Neural progenitor cell (in vitro differentiated cells): ENCODE measurements around the gene SMOC2.

Experiments
- EZH2 ChIP-seq: fragments of 200-600 bp; sonication (generic); IDR thresholded peaks from 2 replicates; pipeline ENCODE4 v1.6.1; 2017; ENCODE audit warnings: antibody characterized with exemption, mild to moderate bottlenecking, moderate library complexity
- EZH2phosphoT487 ChIP-seq: fragments of 200-600 bp; sonication (generic); IDR thresholded peaks from 2 replicates; pipeline ENCODE4 v1.6.1; 2017; ENCODE audit warnings: antibody characterized with exemption
- TF ChIP-seq, protein P1 (sequence below): fragments of 200-600 bp; sonication (generic); IDR thresholded peaks from 2 replicates; pipeline ENCODE4 v1.5.1; 2017; ENCODE audit warnings: antibody characterized with exemption, mild to moderate bottlenecking

- TF ChIP-seq, protein P1, sequence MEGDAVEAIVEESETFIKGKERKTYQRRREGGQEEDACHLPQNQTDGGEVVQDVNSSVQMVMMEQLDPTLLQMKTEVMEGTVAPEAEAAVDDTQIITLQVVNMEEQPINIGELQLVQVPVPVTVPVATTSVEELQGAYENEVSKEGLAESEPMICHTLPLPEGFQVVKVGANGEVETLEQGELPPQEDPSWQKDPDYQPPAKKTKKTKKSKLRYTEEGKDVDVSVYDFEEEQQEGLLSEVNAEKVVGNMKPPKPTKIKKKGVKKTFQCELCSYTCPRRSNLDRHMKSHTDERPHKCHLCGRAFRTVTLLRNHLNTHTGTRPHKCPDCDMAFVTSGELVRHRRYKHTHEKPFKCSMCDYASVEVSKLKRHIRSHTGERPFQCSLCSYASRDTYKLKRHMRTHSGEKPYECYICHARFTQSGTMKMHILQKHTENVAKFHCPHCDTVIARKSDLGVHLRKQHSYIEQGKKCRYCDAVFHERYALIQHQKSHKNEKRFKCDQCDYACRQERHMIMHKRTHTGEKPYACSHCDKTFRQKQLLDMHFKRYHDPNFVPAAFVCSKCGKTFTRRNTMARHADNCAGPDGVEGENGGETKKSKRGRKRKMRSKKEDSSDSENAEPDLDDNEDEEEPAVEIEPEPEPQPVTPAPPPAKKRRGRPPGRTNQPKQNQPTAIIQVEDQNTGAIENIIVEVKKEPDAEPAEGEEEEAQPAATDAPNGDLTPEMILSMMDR = no peak
- TF ChIP-seq EZH2phosphoT487 (no peak), EZH2 (no peak)
These were observed 225.2 kb downstream of the SMOC2 start for GRCh38 chr6:168666170-168666569.
